ENCODE measurements around the gene S1PR5.

Gene S1PR5

DNA sequence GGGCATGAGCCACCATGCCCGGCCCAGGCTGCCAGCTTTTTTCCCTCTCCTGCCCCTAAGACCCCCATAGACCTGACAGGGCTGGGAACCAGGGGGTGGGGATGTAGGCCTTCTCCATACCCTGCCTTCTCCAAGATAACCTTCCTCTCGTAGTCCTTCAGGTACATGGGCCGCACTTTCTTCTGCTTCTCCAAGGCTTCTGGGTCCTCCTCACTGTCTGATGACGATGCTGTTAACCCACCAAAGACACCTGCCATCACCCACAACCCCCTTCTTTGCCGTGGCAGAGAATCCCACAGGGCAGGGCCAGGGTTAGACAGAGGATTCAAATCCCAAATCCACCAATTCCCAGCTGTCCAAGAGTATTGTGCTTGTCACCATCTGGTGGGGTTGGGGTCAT lies 45.4 kb upstream of the S1PR5 start:
- H3K36me3 Mint-ChIP-seq (ENCODE audit: low read depth), result peaks cover 28% of the 10 kb centered on the region
- no peaks in the 10 kb centered on the region for H3K9me3 Mint-ChIP-seq
- TF ChIP-seq, protein P1, sequence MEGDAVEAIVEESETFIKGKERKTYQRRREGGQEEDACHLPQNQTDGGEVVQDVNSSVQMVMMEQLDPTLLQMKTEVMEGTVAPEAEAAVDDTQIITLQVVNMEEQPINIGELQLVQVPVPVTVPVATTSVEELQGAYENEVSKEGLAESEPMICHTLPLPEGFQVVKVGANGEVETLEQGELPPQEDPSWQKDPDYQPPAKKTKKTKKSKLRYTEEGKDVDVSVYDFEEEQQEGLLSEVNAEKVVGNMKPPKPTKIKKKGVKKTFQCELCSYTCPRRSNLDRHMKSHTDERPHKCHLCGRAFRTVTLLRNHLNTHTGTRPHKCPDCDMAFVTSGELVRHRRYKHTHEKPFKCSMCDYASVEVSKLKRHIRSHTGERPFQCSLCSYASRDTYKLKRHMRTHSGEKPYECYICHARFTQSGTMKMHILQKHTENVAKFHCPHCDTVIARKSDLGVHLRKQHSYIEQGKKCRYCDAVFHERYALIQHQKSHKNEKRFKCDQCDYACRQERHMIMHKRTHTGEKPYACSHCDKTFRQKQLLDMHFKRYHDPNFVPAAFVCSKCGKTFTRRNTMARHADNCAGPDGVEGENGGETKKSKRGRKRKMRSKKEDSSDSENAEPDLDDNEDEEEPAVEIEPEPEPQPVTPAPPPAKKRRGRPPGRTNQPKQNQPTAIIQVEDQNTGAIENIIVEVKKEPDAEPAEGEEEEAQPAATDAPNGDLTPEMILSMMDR (IDR thresholded peaks at IDR 0.05; ENCODE audit: unreplicated experiment in 3 of 3), result no peak
- H3K27ac Mint-ChIP-seq, result no peak overlapping the region
- peaks cover 26% of the 10 kb centered on the region for H3K4me1 Mint-ChIP-seq
- no peak overlapping the region for H3K4me3 Mint-ChIP-seq
- no peaks in the 10 kb centered on the region for H3K27me3 Mint-ChIP-seq (ENCODE audit: low read depth)

DNA sequence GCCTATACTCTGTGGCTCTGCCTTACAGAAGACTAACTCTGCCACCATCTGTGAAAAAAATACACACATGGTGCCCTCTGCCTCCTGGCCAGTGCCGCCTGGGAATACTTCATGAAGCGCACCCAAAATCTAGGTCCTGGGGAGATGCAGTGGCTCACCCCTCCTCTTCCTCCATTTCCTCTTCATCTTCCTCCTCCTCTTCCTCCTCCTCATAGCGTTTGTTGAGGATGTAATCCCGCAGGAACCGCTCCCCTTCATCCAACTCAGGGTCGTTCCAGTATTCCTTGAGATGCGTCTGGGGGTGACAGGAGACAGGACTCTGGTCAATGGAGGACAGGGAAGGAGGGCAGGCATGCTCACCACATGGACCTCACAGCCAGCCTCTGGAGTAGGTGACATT lies 42.9 kb upstream of the S1PR5 start:
- no peak overlapping the region for H3K4me3 Mint-ChIP-seq
- no peak overlapping the region for H3K27ac Mint-ChIP-seq
- peaks cover 8% of the 10 kb centered on the region for H3K4me1 Mint-ChIP-seq
- H3K27me3 Mint-ChIP-seq (ENCODE audit: low read depth), result no peaks in the 10 kb centered on the region
- peaks cover 36% of the 10 kb centered on the region for H3K36me3 Mint-ChIP-seq (ENCODE audit: low read depth)
- H3K9me3 Mint-ChIP-seq, result no peaks in the 10 kb centered on the region
- TF ChIP-seq, protein P1 (IDR thresholded peaks at IDR 0.05; ENCODE audit: unreplicated experiment in 3 of 3), result no peak

DNA sequence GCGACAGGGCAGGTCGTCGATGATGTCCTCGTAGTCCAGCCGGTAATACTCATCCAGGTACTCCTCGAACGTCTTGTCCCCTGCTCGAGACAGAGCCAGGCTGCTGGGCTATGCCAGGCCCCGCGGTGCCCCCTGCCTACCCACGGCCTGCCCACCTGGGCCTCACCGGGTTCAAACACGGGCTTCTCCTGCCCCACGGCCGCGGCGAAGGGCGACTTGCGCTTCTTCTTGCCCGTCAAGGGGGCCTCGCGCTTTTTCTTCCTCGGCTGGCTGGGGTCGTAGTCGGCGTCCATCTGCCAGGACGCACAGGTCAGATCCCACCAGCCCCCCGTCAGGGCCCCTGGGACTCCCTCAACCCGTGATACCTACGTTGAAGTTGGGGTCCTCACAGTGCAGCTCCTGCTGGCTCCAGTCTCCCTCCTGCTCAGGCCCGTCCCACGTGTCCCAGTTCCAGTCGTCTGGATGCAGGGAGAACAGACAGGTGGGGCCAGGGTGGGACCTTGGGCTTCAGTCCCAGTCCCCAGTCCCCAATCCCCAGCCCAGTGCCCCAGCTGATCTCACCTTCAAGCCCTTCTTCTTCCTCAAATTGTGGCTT lies 40.5 kb upstream of the S1PR5 start:
- no peaks in the 10 kb centered on the region for H3K9me3 Mint-ChIP-seq
- no peak overlapping the region for H3K27ac Mint-ChIP-seq
- no peaks in the 10 kb centered on the region for H3K27me3 Mint-ChIP-seq (ENCODE audit: low read depth)
- no peak overlapping the region for H3K4me3 Mint-ChIP-seq
- peaks cover 55% of the 10 kb centered on the region for H3K36me3 Mint-ChIP-seq (ENCODE audit: low read depth)
- TF ChIP-seq, protein P1 (IDR thresholded peaks at IDR 0.05; ENCODE audit: unreplicated experiment in 3 of 3), result no peak
- H3K4me1 Mint-ChIP-seq, result no peaks in the 10 kb centered on the region

DNA sequence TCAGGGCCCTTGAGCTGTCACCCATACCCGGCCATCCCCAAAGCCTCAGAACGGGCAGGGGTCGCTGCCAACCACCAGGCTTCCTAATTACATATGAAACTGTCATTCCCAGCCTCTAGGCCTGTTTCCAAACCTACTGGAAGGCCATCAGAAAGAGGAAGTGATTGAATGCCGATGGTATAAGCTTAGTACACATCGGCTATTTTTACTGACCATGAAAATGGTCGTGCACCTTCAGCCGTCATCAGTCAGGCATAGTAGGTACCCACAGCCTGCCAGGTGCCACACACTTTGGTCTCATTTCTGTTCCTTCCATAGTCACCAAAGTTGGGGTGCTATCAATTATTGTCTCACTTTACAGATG lies 38.3 kb upstream of the S1PR5 start:
- no peak overlapping the region for H3K27ac Mint-ChIP-seq
- TF ChIP-seq, protein P1 (IDR thresholded peaks at IDR 0.05; ENCODE audit: unreplicated experiment in 3 of 3), result no peak
- H3K27me3 Mint-ChIP-seq (ENCODE audit: low read depth), result no peaks in the 10 kb centered on the region
- peaks cover 65% of the 10 kb centered on the region for H3K36me3 Mint-ChIP-seq (ENCODE audit: low read depth)
- no peaks in the 10 kb centered on the region for H3K4me1 Mint-ChIP-seq
- no peak overlapping the region for H3K4me3 Mint-ChIP-seq
- H3K9me3 Mint-ChIP-seq, result no peaks in the 10 kb centered on the region

DNA sequence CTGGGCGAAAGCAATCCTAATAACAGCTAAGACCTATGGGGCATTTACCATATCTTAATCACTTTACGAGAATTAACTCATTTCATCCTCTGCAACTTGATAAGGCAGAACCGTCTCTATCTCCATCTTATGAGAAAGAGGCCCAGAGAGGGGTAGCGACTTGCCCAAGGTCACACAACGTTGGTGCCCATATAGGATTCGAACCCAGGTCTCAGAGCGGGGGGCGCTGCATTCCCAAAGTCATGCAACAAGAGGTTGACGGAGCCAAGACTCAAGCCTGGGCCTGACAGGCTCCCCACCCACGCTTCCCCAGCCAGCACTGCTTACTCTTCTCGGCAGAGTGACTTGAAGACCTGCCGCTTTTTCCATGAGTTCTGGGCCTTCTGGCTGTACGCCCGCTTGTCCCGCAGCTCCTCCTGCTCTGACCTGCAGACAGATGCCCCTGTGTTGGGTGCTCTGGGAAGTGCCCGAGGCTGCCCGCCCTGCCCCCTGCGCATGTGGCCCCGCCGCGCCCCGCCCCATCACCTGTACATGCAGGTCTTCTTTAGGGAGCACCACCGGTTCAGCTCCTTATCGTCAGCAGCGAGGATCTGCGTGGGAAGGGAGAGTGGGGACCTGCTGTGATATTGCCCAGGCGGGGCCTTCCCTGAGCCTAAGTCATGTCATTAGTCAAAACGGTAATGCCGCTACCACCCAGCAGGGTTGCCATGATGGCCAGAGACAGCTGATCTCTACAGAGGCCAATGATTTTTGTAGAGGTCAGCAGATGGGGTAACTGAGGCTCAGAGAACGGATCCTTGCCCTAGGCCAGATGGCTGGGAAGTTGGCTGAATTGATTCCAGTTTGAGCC lies 37.7 kb upstream of the S1PR5 start:
- TF ChIP-seq, protein P1 (IDR thresholded peaks at IDR 0.05; ENCODE audit: unreplicated experiment in 3 of 3), result no peak

More for the DNA sequence above, 37.7 kb upstream of the S1PR5 start:
- H3K9me3 Mint-ChIP-seq, result no peaks in the 10 kb centered on the region
- no peaks in the 10 kb centered on the region for H3K27me3 Mint-ChIP-seq (ENCODE audit: low read depth)
- H3K4me1 Mint-ChIP-seq, result no peaks in the 10 kb centered on the region
- no peak overlapping the region for H3K27ac Mint-ChIP-seq
- peaks cover 66% of the 10 kb centered on the region for H3K36me3 Mint-ChIP-seq (ENCODE audit: low read depth)
- no peak overlapping the region for H3K4me3 Mint-ChIP-seq
